ENCODE data around the gene L3MBTL2. TPM values are rescaled to one million over a fixed set of nuclear protein-coding genes. Genes with fewer than 3 reads are reported as not detected.

Gene L3MBTL2
- total and polyA plus RNA-seq, 11 donors = 7.3 to 25.7 (median 14.6) TPM

GRCh38 chr22:41206719-41207118 is 1.6 kb downstream of the L3MBTL2 start:
- 88 to 91% (median 90%) methylated on average over 9 of the region's 9 CpGs for WGBS, 4 donors
- Histone ChIP-seq H3K27ac (no peak overlapping the region), H3K4me1 (peaks cover 0 to 14% (median 8%) of the 10 kb centered on the region in 12 donors), H3K4me3 (no peak overlapping the region), H3K9me3 (no peaks in the 10 kb centered on the region), H3K27me3 (no peaks in the 10 kb centered on the region), H3K36me3 (peaks cover 0 to 37% (median 30%) of the 10 kb centered on the region in 9 donors)
- ATAC-seq (no peak), DNase-seq (no peak)
- TF ChIP-seq CTCF (IDR thresholded peaks at IDR 0.05) = no peak
- no peak for TF ChIP-seq POLR2A (IDR thresholded peaks at IDR 0.05)
- intact Hi-C loops (cut with DNase I) = no loop called here

GRCh38 chr22:41215409-41215808 is 10.3 kb downstream of the L3MBTL2 start:
- H3K9me3 ChIP-seq = no peaks in the 10 kb centered on the region
- 97 to 100% (median 97%) methylated on average over 10 of the region's 10 CpGs for WGBS, 4 donors
- ATAC-seq (no peak), DNase-seq (no peak)
- H3K27me3 ChIP-seq = no peaks in the 10 kb centered on the region
- intact Hi-C loops (cut with DNase I) = no loop called here
- H3K4me1 ChIP-seq = peaks cover 0 to 32% (median 23%) of the 10 kb centered on the region in 12 donors
- peak overlapping the region in 6 of 12 donors; percentile 72 to 90 (median 87) for H3K27ac ChIP-seq
- peak overlapping the region in 3 of 12 donors; percentile 33 to 54 (median 40) for H3K4me3 ChIP-seq
- TF ChIP-seq POLR2A (IDR thresholded peaks at IDR 0.05) (no peak), CTCF (IDR thresholded peaks at IDR 0.05) (no peak)
- peaks cover 0 to 67% (median 50%) of the 10 kb centered on the region in 9 donors for H3K36me3 ChIP-seq

- no peaks in the 10 kb centered on the region for H3K9me3 ChIP-seq
- TF ChIP-seq POLR2A (IDR thresholded peaks at IDR 0.05) (no peak), CTCF (IDR thresholded peaks at IDR 0.05) (no peak)
- no peak for DNase-seq
- WGBS, 4 donors = 71 to 89% (median 73%) methylated on average over 7 of the region's 7 CpGs
- ATAC-seq = no peak
- intact Hi-C loops (cut with DNase I) = no loop called here
- H3K4me1 ChIP-seq = peaks cover 0 to 32% (median 23%) of the 10 kb centered on the region in 12 donors
- peak overlapping the region in 8 of 12 donors; percentile 4 to 54 (median 38) for H3K4me3 ChIP-seq
- H3K27me3 ChIP-seq = no peaks in the 10 kb centered on the region
- H3K36me3 ChIP-seq = peaks cover 2 to 67% (median 49%) of the 10 kb centered on the region in 9 donors
- H3K27ac ChIP-seq = peak overlapping the region in 10 of 12 donors; percentile 28 to 93 (median 86)
Observed at GRCh38 chr22:41215926-41216325, 10.8 kb downstream of the L3MBTL2 start.

- Histone ChIP-seq H3K4me3 (peak overlapping the region in 9 of 12 donors; percentile 23 to 54 (median 38)), H3K27me3 (no peaks in the 10 kb centered on the region), H3K9me3 (no peaks in the 10 kb centered on the region), H3K36me3 (peaks cover 4 to 67% (median 55%) of the 10 kb centered on the region in 9 donors), H3K27ac (peak overlapping the region; percentile 25 to 93 (median 85)), H3K4me1 (peaks cover 0 to 32% (median 23%) of the 10 kb centered on the region in 12 donors)
- intact Hi-C loops (cut with DNase I) = no loop called here
- TF ChIP-seq CTCF (IDR thresholded peaks at IDR 0.05) (no peak), POLR2A (IDR thresholded peaks at IDR 0.05) (no peak)
- WGBS, 4 donors = 55 to 77% (median 63%) methylated on average over 13 of the region's 13 CpGs
- DNase-seq (no peak), ATAC-seq (peak; percentile 5 to 36 (median 24))
Observed at GRCh38 chr22:41216984-41217383, 11.9 kb downstream of the L3MBTL2 start.
